ENCODE measurements around the gene AGAP3. TPM values are rescaled to one million over a fixed set of nuclear protein-coding genes. Genes with fewer than 3 reads are reported as not detected.

Gene AGAP3
- polyA plus RNA-seq, 3 donors, result 6.4 to 133 (median 6.8) TPM

DNA sequence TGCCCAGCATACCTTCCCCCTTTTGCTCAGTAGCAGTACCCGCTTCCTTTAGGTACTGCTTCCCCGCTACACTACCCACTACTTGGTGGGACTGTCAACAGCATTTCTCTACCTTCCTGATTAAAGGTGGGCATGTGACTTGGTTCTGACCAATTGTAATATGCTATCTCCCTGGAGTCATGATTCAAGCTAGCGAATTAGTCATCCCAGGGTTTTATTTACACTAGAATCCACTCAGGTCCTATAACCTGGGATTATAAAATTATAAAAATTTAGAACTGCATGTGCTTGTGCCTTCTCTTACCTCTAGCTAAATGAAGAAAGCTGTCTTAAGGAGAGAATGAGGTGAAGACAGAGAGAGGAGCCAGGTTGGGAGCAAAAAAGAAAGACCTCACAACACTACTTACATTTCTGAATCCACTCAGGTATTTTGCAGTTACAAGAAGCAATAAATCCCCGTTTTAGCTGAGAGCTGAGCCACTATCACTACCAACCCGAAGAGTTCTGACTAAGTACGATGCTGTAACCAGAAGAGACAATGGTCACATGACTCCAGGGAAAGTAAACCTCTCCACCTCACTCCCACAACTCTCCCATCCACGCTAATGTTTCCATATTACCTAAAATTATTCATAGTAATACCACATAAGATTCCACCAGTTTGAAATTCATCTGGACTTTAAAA, 71.5 kb downstream of the AGAP3 start:
- H3K4me2 ChIP-seq (replicated peaks; ENCODE audit: extremely low read depth, low read length, poor library complexity, severe bottlenecking), result no peak overlapping the region
- Mint-ChIP-seq H3K36me3 (no peaks in the 10 kb centered on the region), H3K27ac (no peak overlapping the region), H3K27me3 (ENCODE audit: low read depth in 3 of 3) (peaks cover 7 to 29% (median 23%) of the 10 kb centered on the region in 3 donors), H3K9me3 (no peaks in the 10 kb centered on the region), H3K4me1 (no peaks in the 10 kb centered on the region), H3K4me3 (no peak overlapping the region)
- H2AFZ ChIP-seq (ENCODE audit: insufficient read depth, low read depth, low read length, poor library complexity, severe bottlenecking), result no peak overlapping the region
- no peak overlapping the region for H3K9ac ChIP-seq (ENCODE audit: insufficient read depth, low read length, poor library complexity, severe bottlenecking)
- H3K79me2 ChIP-seq (ENCODE audit: insufficient read depth, low read length), result no peaks in the 10 kb centered on the region
- H3K27ac ChIP-seq (ENCODE audit: low read depth in 1 of 2, low read length in 2 of 2), result no peak overlapping the region
- TF ChIP-seq CTCF (IDR thresholded peaks at IDR 0.05), result no peak
- H3K27me3 ChIP-seq (ENCODE audit: control insufficient read depth in 2 of 2, insufficient read depth in 2 of 2, low read length in 2 of 2), result peaks cover 10 to 21% of the 10 kb centered on the region in 2 donors
- 95% methylated on average over 3 of the region's 7 CpGs for WGBS (ENCODE audit: insufficient coverage)
- no peaks in the 10 kb centered on the region for H3K9me3 ChIP-seq (replicated peaks in 1 of 2; ENCODE audit: control insufficient read depth in 1 of 2, insufficient read depth in 1 of 2, low read length in 2 of 2)
- no peaks in the 10 kb centered on the region for H4K20me1 ChIP-seq (ENCODE audit: insufficient read depth, low read length)
- no peaks in the 10 kb centered on the region for H3K36me3 ChIP-seq (replicated peaks in 1 of 2; ENCODE audit: control insufficient read depth in 1 of 2, insufficient read depth in 2 of 2, low read length in 2 of 2)
- H3K4me1 ChIP-seq (ENCODE audit: control insufficient read depth in 1 of 2, insufficient read depth in 2 of 2, low read length in 2 of 2), result no peaks in the 10 kb centered on the region
- no peak overlapping the region for H3K4me3 ChIP-seq (replicated peaks in 1 of 3; ENCODE audit: low read depth in 2 of 3, low read length in 3 of 3)
- DNase-seq, result no peak
- intact Hi-C loops (cut with micrococcal nuclease), result no loop called here

DNA sequence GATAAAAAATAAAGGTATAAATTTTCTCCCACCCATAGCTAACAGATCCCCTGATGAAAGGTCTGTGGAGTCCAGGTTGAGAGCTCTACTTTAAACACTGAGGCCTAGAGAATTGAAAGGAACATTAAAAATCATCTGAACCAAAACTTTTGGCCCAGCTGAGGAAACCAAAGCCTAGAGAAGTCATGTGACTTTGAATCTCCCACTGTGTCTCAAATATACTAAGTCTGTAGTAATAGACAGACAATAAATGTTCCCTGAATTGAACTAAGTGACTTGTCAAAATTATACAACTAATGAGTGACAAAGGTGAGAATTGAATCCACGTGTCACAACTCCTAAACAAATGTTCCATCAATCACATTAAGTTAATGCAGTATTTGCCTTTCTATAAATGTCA, 75.5 kb downstream of the AGAP3 start:
- TF ChIP-seq CTCF (IDR thresholded peaks at IDR 0.05), result no peak

More for the DNA sequence above, 75.5 kb downstream of the AGAP3 start:
- no peak overlapping the region for H3K27ac ChIP-seq (ENCODE audit: low read depth in 1 of 2, low read length in 2 of 2)
- no peak overlapping the region for H2AFZ ChIP-seq (ENCODE audit: insufficient read depth, low read depth, low read length, poor library complexity, severe bottlenecking)
- Mint-ChIP-seq H3K4me1 (peaks cover 5% of the 10 kb centered on the region), H3K27me3 (ENCODE audit: low read depth in 3 of 3) (peaks cover 2 to 15% (median 15%) of the 10 kb centered on the region in 3 donors), H3K9me3 (peaks cover 0 to 8% (median 4%) of the 10 kb centered on the region in 7 donors), H3K4me3 (no peak overlapping the region), H3K36me3 (peaks cover 0 to 5% of the 10 kb centered on the region in 2 donors), H3K27ac (no peak overlapping the region)
- H3K36me3 ChIP-seq (replicated peaks in 1 of 2; ENCODE audit: control insufficient read depth in 1 of 2, insufficient read depth in 2 of 2, low read length in 2 of 2), result no peaks in the 10 kb centered on the region
- H4K20me1 ChIP-seq (ENCODE audit: insufficient read depth, low read length), result no peaks in the 10 kb centered on the region
- intact Hi-C loops (cut with micrococcal nuclease), result loop anchor here in 1 of 2 donors (10.0 kb wide), 1 partner anchor 143 kb away; no protein-coding TSS in a partner anchor
- WGBS (ENCODE audit: insufficient coverage), result no CpG with 5 or more reads among the region's 1 CpG
- no peak overlapping the region for H3K9ac ChIP-seq (ENCODE audit: insufficient read depth, low read length, poor library complexity, severe bottlenecking)
- peaks cover 3 to 4% of the 10 kb centered on the region in 2 donors for H3K4me1 ChIP-seq (ENCODE audit: control insufficient read depth in 1 of 2, insufficient read depth in 2 of 2, low read length in 2 of 2)
- DNase-seq, result no peak
- H3K4me3 ChIP-seq (replicated peaks in 1 of 3; ENCODE audit: low read depth in 2 of 3, low read length in 3 of 3), result no peak overlapping the region
- H3K9me3 ChIP-seq (replicated peaks in 1 of 2; ENCODE audit: control insufficient read depth in 1 of 2, insufficient read depth in 1 of 2, low read length in 2 of 2), result peaks cover 0 to 8% of the 10 kb centered on the region in 2 donors
- H3K4me2 ChIP-seq (replicated peaks; ENCODE audit: extremely low read depth, low read length, poor library complexity, severe bottlenecking), result no peak overlapping the region
- H3K27me3 ChIP-seq (ENCODE audit: control insufficient read depth in 2 of 2, insufficient read depth in 2 of 2, low read length in 2 of 2), result peaks cover 39 to 58% of the 10 kb centered on the region in 2 donors
- no peaks in the 10 kb centered on the region for H3K79me2 ChIP-seq (ENCODE audit: insufficient read depth, low read length)

All from CD14-positive monocyte (primary cell).